HepG2 (cell line): ENCODE results near the gene ARHGAP45. TPM values are rescaled to one million over a fixed set of nuclear protein-coding genes. Genes with fewer than 3 reads are reported as not detected.

ENCODE experiments used
- BCL6 ChIP-seq: IDR thresholded peaks from 2 replicates; pipeline ENCODE4 v1.6.1; 2016; ENCODE audit warnings: missing genetic modification reagents, missing compliant biosample characterization
- EHMT2 ChIP-seq: fragments of 200-600 bp; sonication (generic); IDR thresholded peaks from 2 replicates; pipeline ENCODE4 v1.7.0; 2017; ENCODE audit warnings: antibody characterized with exemption, low read depth, low read length, borderline replicate concordance
- HIVEP1 ChIP-seq: sonication (generic); formaldehyde crosslinking; IDR thresholded peaks from 2 replicates; pipeline ENCODE4 v1.4.0; 2020; ENCODE audit warnings: mild to moderate bottlenecking, missing genetic modification reagents
- MYNN ChIP-seq: sonication (generic); formaldehyde crosslinking; IDR thresholded peaks from 2 replicates; pipeline ENCODE4 v1.4.0; 2020; ENCODE audit warnings: mild to moderate bottlenecking, low read depth, missing genetic modification reagents
- NAIF1 ChIP-seq: sonication (generic); formaldehyde crosslinking; IDR thresholded peaks from 2 replicates; pipeline ENCODE4 v1.5.0; 2020; ENCODE audit warnings: mild to moderate bottlenecking, missing genetic modification reagents, borderline replicate concordance
- NFIB ChIP-seq: sonication (generic); formaldehyde crosslinking; IDR thresholded peaks from 2 replicates; pipeline ENCODE4 v1.9.0; 2021; ENCODE audit warnings: missing genetic modification reagents, mild to moderate bottlenecking, borderline replicate concordance
- RFXAP ChIP-seq: sonication (generic); formaldehyde crosslinking; IDR thresholded peaks from 2 replicates; pipeline ENCODE4 v1.4.0; 2020; ENCODE audit warnings: missing genetic modification reagents, borderline replicate concordance
- SNAI1 ChIP-seq: sonication (generic); formaldehyde crosslinking; IDR thresholded peaks from 2 replicates; pipeline ENCODE4 v1.5.0; 2020; ENCODE audit warnings: mild to moderate bottlenecking, missing genetic modification reagents, borderline replicate concordance
- SSRP1 ChIP-seq: IDR thresholded peaks from 2 replicates; pipeline ENCODE4 v1.6.1; 2016; ENCODE audit warnings: control low read depth
- TGIF2 ChIP-seq: IDR thresholded peaks from 2 replicates; pipeline ENCODE4 v1.6.1; 2016; ENCODE audit warnings: control low read depth, missing compliant biosample characterization
- YY1 ChIP-seq: IDR thresholded peaks from 2 replicates; pipeline ENCODE4 v1.6.1; 2011; ENCODE audit warnings: low read length, low read depth, moderate library complexity, mild to moderate bottlenecking; ENCODE audit not compliant: insufficient read depth, insufficient replicate concordance
- ZFYVE20 ChIP-seq: sonication (generic); formaldehyde crosslinking; IDR thresholded peaks from 2 replicates; pipeline ENCODE4 v1.8.0; 2023; ENCODE audit warnings: low read depth, mild to moderate bottlenecking, moderate library complexity, missing genetic modification reagents, borderline replicate concordance
- ZNF138 ChIP-seq: sonication (generic); formaldehyde crosslinking; IDR thresholded peaks from 2 replicates; pipeline ENCODE4 v1.5.0; 2020; ENCODE audit warnings: mild to moderate bottlenecking, low read depth, missing genetic modification reagents
- ZNF317 ChIP-seq: sonication (generic); formaldehyde crosslinking; IDR thresholded peaks from 2 replicates; pipeline ENCODE4 v1.5.0; 2020; ENCODE audit warnings: mild to moderate bottlenecking, missing genetic modification reagents
- ZNF337 ChIP-seq: sonication (generic); formaldehyde crosslinking; IDR thresholded peaks from 2 replicates; pipeline ENCODE4 v1.5.1; 2020; ENCODE audit warnings: missing genetic modification reagents, low read depth, mild to moderate bottlenecking, borderline replicate concordance
- ZNF644 ChIP-seq: IDR thresholded peaks from 2 replicates; pipeline ENCODE4 v1.6.1; 2016; ENCODE audit warnings: low read depth
- polyA plus RNA-seq, 8 experiments: library from polyadenylated mRNA; depleted of rRNA in 3 of 8; stranded (reverse) in 7 of 8; unstranded in 1 of 8; fragments of >200 nt; fragmentation: Illumina TruSeq in 4 of 8; extraction: Trizol in 4 of 8; gene quantifications; 2 replicates each; pipeline versions ENCODE4 v1.2.1 to v1.2.3, GENCODE V29; 2011 to 2016; ENCODE audit warnings: low read depth in 4 of 8, missing spikeins in 1 of 8, mixed read lengths in 1 of 8; ENCODE audit not compliant: insufficient read depth in 1 of 8
- total RNA-seq, 5 experiments: library from RNA; depleted of rRNA; stranded (reverse); fragments of >200 nt; fragmentation: Illumina TruSeq; extraction: Trizol; gene quantifications; 2 replicates each; pipeline ENCODE4 v1.2.3, GENCODE V29; 2016; ENCODE audit warnings: low read depth in 1 of 5
- TF ChIP-seq, protein P1 (sequence below): IDR thresholded peaks from 2 replicates; pipeline ENCODE4 v1.6.1; 2016; ENCODE audit warnings: missing compliant biosample characterization, missing genetic modification reagents, borderline replicate concordance
- TF ChIP-seq, protein P2 (sequence below): sonication (generic); formaldehyde crosslinking; IDR thresholded peaks from 2 replicates; pipeline ENCODE4 v1.5.0; 2020; ENCODE audit warnings: missing genetic modification reagents
- TF ChIP-seq, protein P3 (sequence below): sonication (generic); formaldehyde crosslinking; IDR thresholded peaks from 2 replicates; pipeline ENCODE4 v1.4.0; 2020; ENCODE audit warnings: mild to moderate bottlenecking, missing genetic modification reagents
- TF ChIP-seq, protein P4 (sequence below): sonication (generic); formaldehyde crosslinking; IDR thresholded peaks from 2 replicates; pipeline ENCODE4 v1.4.0; 2020; ENCODE audit warnings: missing genetic modification reagents
- TF ChIP-seq, protein P5 (sequence below): sonication (generic); formaldehyde crosslinking; IDR thresholded peaks from 2 replicates; pipeline ENCODE4 v1.4.0; 2020; ENCODE audit warnings: missing genetic modification reagents

The ARHGAP45 gene
- total and polyA plus RNA-seq, 2 of the 13 experiments (the other 11 are each of a cell fraction or from before 2014, with no cell fraction given), result 0.84 to 32.0 TPM

DNA sequence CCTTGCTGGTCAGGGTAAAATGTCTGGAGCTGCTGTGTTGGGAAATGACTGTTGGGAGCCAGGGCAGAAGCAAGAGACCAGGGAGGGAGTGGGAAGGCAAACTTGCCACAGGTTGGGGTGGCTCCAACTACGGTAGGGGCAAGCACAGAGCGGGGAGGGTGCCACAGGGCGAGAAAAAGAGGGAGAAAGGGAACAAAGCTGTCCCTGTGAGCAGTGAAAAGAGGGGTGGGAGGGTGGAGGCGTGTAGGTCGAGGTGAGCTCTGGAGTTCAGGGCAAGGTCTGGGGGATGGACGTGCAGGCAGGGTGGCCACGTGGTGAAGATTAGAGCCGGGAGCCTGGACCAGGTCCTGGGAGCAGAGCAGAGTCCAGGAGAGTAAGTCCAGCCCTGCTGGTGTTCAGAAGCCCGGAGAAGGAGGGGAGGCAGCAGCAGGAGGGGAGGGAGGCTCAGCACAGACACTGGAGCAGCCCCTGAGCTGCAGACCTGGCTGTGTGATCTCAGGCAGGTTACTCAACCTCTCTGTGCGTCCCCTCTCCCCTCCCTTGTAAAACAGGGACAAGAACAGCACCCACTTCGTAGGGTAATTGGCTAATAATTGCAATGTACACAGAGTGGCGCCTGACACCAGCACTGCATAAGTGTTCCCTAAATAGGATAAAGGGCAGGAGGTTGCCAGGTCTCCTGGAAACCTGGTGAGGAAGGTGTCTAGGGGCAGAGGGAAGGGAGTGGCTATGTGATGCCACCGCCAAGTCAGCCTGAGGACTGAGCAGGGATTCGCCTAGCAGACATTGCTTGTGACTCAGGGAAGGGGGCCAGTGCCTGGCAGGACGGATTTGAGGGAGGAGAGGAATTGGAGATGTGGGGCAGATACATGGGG, 31.4 kb downstream of the ARHGAP45 start (continued):
- TF ChIP-seq, protein P1, sequence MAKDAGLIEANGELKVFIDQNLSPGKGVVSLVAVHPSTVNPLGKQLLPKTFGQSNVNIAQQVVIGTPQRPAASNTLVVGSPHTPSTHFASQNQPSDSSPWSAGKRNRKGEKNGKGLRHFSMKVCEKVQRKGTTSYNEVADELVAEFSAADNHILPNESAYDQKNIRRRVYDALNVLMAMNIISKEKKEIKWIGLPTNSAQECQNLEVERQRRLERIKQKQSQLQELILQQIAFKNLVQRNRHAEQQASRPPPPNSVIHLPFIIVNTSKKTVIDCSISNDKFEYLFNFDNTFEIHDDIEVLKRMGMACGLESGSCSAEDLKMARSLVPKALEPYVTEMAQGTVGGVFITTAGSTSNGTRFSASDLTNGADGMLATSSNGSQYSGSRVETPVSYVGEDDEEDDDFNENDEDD (CRISPR knock-in tag), result peak; percentile 7; the same call in 1 of the 2 replicates
- TF ChIP-seq TGIF2 (no peak), ZFYVE20 (no peak), ZNF337 (CRISPR knock-in tag) (no peak), MYNN (CRISPR knock-in tag) (no peak), NFIB (CRISPR knock-in tag) (no peak), BCL6 (no peak), HIVEP1 (CRISPR knock-in tag) (no peak), NAIF1 (CRISPR knock-in tag) (peak; percentile 65; the same call in 1 of the 2 replicates), SSRP1 (no peak), RFXAP (CRISPR knock-in tag) (no peak), SNAI1 (no peak), EHMT2 (no peak), ZNF138 (CRISPR knock-in tag) (no peak), ZNF644 (CRISPR knock-in tag) (no peak), YY1 (no peak), ZNF317 (CRISPR knock-in tag) (no peak)
- TF ChIP-seq, protein P2, sequence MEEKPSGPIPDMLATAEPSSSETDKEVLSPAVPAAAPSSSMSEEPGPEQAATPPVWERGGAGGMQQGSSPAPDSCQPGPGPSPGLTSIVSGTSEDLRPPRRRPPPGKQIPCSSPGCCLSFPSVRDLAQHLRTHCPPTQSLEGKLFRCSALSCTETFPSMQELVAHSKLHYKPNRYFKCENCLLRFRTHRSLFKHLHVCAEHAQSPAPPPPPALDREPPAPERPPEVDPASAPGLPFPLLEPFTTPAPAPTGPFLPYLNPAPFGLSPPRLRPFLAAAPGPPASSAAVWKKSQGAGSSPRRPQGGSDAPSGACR, result peak; percentile 90; the same call in 1 of the 2 replicates
- TF ChIP-seq, protein P3, sequence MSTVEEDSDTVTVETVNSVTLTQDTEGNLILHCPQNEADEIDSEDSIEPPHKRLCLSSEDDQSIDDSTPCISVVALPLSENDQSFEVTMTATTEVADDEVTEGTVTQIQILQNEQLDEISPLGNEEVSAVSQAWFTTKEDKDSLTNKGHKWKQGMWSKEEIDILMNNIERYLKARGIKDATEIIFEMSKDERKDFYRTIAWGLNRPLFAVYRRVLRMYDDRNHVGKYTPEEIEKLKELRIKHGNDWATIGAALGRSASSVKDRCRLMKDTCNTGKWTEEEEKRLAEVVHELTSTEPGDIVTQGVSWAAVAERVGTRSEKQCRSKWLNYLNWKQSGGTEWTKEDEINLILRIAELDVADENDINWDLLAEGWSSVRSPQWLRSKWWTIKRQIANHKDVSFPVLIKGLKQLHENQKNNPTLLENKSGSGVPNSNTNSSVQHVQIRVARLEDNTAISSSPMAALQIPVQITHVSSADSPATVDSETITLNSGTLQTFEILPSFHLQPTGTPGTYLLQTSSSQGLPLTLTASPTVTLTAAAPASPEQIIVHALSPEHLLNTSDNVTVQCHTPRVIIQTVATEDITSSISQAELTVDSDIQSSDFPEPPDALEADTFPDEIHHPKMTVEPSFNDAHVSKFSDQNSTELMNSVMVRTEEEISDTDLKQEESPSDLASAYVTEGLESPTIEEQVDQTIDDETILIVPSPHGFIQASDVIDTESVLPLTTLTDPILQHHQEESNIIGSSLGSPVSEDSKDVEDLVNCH, result no peak
- TF ChIP-seq, protein P4, sequence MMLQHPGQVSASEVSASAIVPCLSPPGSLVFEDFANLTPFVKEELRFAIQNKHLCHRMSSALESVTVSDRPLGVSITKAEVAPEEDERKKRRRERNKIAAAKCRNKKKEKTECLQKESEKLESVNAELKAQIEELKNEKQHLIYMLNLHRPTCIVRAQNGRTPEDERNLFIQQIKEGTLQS (CRISPR knock-in tag), result no peak
- TF ChIP-seq, protein P5, sequence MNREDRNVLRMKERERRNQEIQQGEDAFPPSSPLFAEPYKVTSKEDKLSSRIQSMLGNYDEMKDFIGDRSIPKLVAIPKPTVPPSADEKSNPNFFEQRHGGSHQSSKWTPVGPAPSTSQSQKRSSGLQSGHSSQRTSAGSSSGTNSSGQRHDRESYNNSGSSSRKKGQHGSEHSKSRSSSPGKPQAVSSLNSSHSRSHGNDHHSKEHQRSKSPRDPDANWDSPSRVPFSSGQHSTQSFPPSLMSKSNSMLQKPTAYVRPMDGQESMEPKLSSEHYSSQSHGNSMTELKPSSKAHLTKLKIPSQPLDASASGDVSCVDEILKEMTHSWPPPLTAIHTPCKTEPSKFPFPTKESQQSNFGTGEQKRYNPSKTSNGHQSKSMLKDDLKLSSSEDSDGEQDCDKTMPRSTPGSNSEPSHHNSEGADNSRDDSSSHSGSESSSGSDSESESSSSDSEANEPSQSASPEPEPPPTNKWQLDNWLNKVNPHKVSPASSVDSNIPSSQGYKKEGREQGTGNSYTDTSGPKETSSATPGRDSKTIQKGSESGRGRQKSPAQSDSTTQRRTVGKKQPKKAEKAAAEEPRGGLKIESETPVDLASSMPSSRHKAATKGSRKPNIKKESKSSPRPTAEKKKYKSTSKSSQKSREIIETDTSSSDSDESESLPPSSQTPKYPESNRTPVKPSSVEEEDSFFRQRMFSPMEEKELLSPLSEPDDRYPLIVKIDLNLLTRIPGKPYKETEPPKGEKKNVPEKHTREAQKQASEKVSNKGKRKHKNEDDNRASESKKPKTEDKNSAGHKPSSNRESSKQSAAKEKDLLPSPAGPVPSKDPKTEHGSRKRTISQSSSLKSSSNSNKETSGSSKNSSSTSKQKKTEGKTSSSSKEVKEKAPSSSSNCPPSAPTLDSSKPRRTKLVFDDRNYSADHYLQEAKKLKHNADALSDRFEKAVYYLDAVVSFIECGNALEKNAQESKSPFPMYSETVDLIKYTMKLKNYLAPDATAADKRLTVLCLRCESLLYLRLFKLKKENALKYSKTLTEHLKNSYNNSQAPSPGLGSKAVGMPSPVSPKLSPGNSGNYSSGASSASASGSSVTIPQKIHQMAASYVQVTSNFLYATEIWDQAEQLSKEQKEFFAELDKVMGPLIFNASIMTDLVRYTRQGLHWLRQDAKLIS (CRISPR knock-in tag), result no peak
